OCI-LY3 (cell line): ENCODE data around the gene PTPRA.

Source experiments
- H2AFZ ChIP-seq: fragments of 200-600, 300-600 bp; shearing (Covaris generic); 2 replicates; pipeline ENCODE4 v1.6.0; 2014; ENCODE audit warnings: antibody characterized with exemption, low read depth, low read length
- H3K27ac ChIP-seq: fragments of 200-600, 300-600 bp; sonication (generic); 2 replicates; pipeline ENCODE4 v1.5.1; 2014; ENCODE audit warnings: mild to moderate bottlenecking, low read length, moderate library complexity, mixed read lengths
- H3K27me3 ChIP-seq: fragments of 200-600, 300-600 bp; sonication (generic); 2 replicates; pipeline ENCODE4 v1.6.1; 2014; ENCODE audit warnings: low read depth, low read length, mixed read lengths
- H3K36me3 ChIP-seq: fragments of 200-600, 300-600 bp; sonication (generic); replicated peaks from 2 replicates; pipeline ENCODE3; 2014; ENCODE audit warnings: low read depth, low read length, mixed read lengths
- H3K4me1 ChIP-seq: fragments of 300-600, 200-600 bp; sonication (generic); 2 replicates; pipeline ENCODE4 v1.6.1; 2014; ENCODE audit warnings: low read length, mixed read lengths
- H3K4me2 ChIP-seq: fragments of 200-600, 300-600 bp; sonication (generic); 2 replicates; pipeline ENCODE4 v1.6.1; 2014; ENCODE audit warnings: low read length, mixed read lengths
- H3K4me3 ChIP-seq: fragments of 300-600, 200-600 bp; sonication (generic); 2 replicates; pipeline ENCODE4 v1.5.1; 2014; ENCODE audit warnings: antibody characterized with exemption, mild to moderate bottlenecking, low read length, moderate library complexity
- H3K79me2 ChIP-seq: fragments of 300-600, 200-600 bp; shearing (Covaris generic); 2 replicates; pipeline ENCODE4 v1.6.1; 2014; ENCODE audit warnings: mild to moderate bottlenecking, low read length, mixed read lengths
- H3K9ac ChIP-seq: fragments of 300-600, 200-600 bp; shearing (Covaris generic); 2 replicates; pipeline ENCODE4 v1.6.0; 2014; ENCODE audit warnings: mild to moderate bottlenecking, low read length, moderate library complexity
- H3K9me3 ChIP-seq: fragments of 200-600, 300-600 bp; shearing (Covaris generic); 2 replicates; pipeline ENCODE4 v1.6.1; 2014; ENCODE audit warnings: low read length, mixed read lengths; ENCODE audit not compliant: insufficient read depth
- H4K20me1 ChIP-seq: fragments of 200-600, 300-600 bp; sonication (generic); 2 replicates; pipeline ENCODE4 v1.6.1; 2016; ENCODE audit warnings: low read length, mixed read lengths; ENCODE audit not compliant: insufficient read depth
- EZH2phosphoT487 ChIP-seq: fragments of 200-600 bp; shearing (Covaris generic); IDR thresholded peaks from 2 replicates; pipeline ENCODE4 v1.6.1; 2018; ENCODE audit warnings: antibody characterized with exemption, mixed run types, low read depth
- TF ChIP-seq, protein P1 (sequence below): fragments of 200-600, 300-600 bp; sonication (generic); IDR thresholded peaks from 2 replicates; pipeline ENCODE4 v1.5.1; 2014; ENCODE audit warnings: antibody characterized with exemption, low read length, low read depth

PTPRA gene

DNA sequence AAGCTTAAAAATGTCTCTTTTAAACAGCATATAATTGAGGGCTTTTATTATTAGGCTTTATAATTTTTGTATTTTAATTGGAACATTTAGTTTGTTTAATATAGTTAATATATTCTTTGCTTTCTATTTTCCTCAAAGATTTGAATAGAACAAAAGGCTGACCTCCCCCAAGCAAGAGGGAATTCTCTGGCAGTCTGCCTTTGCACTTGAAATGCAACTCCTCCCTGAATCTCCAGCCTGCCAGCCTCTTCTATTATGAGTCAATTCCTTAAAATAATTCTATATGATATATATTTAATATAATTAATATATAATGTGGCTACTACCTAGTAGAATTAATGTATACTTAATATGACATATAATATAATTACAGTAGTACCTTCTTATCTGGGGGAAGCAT lies 69.2 kb downstream of the PTPRA start:
- 0 out of 2 replicates have a peak, but pooled peaks cover 3% of the 10 kb centered on the region for H3K79me2 ChIP-seq
- no peaks in the 10 kb centered on the region for H3K9me3 ChIP-seq
- H3K4me3 ChIP-seq = no peak overlapping the region
- H3K27me3 ChIP-seq = no peaks in the 10 kb centered on the region
- no peak overlapping the region for H3K27ac ChIP-seq
- no peak overlapping the region for H3K9ac ChIP-seq
- H2AFZ ChIP-seq = no peak overlapping the region
- TF ChIP-seq, protein P1, sequence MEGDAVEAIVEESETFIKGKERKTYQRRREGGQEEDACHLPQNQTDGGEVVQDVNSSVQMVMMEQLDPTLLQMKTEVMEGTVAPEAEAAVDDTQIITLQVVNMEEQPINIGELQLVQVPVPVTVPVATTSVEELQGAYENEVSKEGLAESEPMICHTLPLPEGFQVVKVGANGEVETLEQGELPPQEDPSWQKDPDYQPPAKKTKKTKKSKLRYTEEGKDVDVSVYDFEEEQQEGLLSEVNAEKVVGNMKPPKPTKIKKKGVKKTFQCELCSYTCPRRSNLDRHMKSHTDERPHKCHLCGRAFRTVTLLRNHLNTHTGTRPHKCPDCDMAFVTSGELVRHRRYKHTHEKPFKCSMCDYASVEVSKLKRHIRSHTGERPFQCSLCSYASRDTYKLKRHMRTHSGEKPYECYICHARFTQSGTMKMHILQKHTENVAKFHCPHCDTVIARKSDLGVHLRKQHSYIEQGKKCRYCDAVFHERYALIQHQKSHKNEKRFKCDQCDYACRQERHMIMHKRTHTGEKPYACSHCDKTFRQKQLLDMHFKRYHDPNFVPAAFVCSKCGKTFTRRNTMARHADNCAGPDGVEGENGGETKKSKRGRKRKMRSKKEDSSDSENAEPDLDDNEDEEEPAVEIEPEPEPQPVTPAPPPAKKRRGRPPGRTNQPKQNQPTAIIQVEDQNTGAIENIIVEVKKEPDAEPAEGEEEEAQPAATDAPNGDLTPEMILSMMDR = no peak
- TF ChIP-seq EZH2phosphoT487 = no peak
- H3K4me1 ChIP-seq = peaks cover 6% of the 10 kb centered on the region
- no peak overlapping the region for H3K4me2 ChIP-seq
- peaks cover 5% of the 10 kb centered on the region; the same call in 1 of the 2 replicates for H4K20me1 ChIP-seq
- H3K36me3 ChIP-seq = no peaks in the 10 kb centered on the region

DNA sequence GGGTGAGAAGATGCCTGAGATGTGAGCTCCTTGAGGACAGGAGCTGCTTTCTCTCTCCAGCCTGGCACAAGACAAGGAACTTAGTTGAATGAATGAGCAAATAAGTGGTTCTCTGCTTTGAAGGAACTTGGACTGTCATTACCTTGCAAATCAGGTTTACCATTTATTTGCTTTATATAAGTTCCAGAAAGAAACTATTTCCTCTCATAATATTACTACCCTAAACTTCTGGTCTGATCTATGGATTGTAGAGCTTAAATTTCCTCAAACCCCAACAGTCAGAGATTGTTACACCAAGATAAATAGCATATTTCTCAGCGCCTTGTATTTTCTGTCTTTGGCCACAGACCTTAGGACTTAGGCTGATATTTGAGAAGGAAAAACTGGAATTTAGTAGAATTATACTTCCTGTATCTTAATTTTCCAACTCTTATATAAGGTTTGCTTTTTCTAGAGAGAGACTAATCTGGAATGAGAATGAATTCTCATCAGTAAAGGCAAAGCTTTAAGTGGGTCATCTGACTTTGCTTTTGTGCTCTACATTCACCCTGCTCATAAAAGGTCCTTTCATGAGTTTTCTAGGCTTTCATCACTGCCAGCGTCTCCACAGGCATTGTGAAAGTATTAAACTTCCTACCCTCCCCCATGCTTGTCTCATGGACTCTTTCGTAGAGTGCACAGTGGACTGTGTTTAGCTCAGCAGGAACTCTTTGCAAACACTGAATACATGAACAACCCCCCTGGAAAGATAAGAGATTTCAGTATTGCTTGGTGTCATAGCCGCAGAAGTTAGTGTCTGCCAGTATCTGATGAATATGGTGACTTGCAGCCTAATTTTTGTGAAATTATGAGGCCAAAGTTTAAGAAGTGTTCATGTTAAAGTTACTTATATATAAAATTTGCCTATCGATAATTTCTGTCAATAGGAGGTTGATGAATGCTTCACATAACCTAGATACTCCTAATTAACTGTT lies 74.0 kb downstream of the PTPRA start:
- Histone ChIP-seq H3K9me3 (no peaks in the 10 kb centered on the region), H3K79me2 (no peaks in the 10 kb centered on the region), H4K20me1 (peaks cover 5% of the 10 kb centered on the region; the same call in 1 of the 2 replicates), H3K27ac (no peak overlapping the region), H3K4me1 (no peaks in the 10 kb centered on the region), H3K9ac (no peak overlapping the region), H3K27me3 (no peaks in the 10 kb centered on the region), H3K36me3 (peaks cover 4% of the 10 kb centered on the region), H3K4me3 (no peak overlapping the region), H2AFZ (no peak overlapping the region), H3K4me2 (no peak overlapping the region)
- no peak for TF ChIP-seq EZH2phosphoT487
- TF ChIP-seq, protein P1 = no peak

DNA sequence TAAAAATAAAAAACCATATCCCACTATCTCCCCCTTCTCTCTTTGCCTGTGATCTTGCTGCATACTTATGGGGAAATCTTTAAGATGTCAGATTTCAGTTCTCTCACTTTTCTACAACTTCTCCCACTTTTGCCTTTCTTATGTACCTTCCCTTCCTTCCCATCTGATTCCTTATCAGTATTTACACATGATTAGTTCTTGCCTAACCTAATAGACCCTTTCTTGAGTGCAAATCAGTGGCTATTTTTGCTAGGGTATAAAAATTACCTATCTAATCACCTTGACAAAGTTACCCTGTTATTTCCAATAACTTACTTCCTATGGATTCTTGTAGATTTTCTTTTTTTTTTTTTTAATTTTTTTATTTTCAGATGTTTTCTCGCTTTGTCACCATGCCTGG lies 75.7 kb downstream of the PTPRA start:
- TF ChIP-seq EZH2phosphoT487 = no peak
- TF ChIP-seq, protein P1 = no peak
- Histone ChIP-seq H3K4me2 (no peak overlapping the region), H3K4me3 (no peak overlapping the region)

DNA sequence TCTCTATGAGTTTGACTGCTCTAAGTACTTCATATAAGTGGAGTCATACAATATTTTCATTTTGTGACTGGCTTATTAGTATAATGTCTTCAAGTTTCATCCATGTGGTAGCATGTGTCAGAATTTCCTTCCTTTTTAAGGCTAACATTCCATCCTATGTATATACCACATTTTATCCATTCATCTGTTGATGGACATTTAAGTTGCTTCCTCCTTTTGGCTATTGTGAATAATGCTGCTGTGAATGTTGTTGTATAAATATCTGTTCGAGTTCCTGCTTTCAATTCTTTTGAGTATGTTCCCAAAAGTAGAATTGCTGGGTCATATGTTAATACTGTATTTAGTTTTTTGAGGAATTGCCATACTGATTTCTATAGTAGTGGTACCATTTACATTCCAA lies 79.5 kb downstream of the PTPRA start:
- TF ChIP-seq, protein P1 = no peak
- TF ChIP-seq EZH2phosphoT487 = no peak
- Histone ChIP-seq H2AFZ (no peak overlapping the region), H3K79me2 (no peaks in the 10 kb centered on the region), H3K27me3 (no peaks in the 10 kb centered on the region), H4K20me1 (no peaks in the 10 kb centered on the region), H3K27ac (no peak overlapping the region), H3K4me2 (no peak overlapping the region), H3K36me3 (peaks cover 7% of the 10 kb centered on the region), H3K4me1 (0 out of 2 replicates have a peak, but pooled peaks cover 5% of the 10 kb centered on the region), H3K9me3 (no peaks in the 10 kb centered on the region), H3K4me3 (no peak overlapping the region), H3K9ac (no peak overlapping the region)

More for the DNA sequence above, 75.7 kb downstream of the PTPRA start:
- peaks cover 5% of the 10 kb centered on the region; the same call in 1 of the 2 replicates for H4K20me1 ChIP-seq
- H3K9ac ChIP-seq = no peak overlapping the region
- H3K27ac ChIP-seq = no peak overlapping the region
- H2AFZ ChIP-seq = no peak overlapping the region
- H3K79me2 ChIP-seq = no peaks in the 10 kb centered on the region
- peaks cover 4% of the 10 kb centered on the region for H3K36me3 ChIP-seq
- H3K27me3 ChIP-seq = no peaks in the 10 kb centered on the region
- no peaks in the 10 kb centered on the region for H3K9me3 ChIP-seq
- H3K4me1 ChIP-seq = no peaks in the 10 kb centered on the region
